ENCODE measurements around the gene TMEM120A. TPM values are rescaled to one million over a fixed set of nuclear protein-coding genes. Genes with fewer than 3 reads are reported as not detected.

TMEM120A gene
- total and polyA plus RNA-seq, 7 donors, result 18.3 to 88.2 (median 49.0) TPM

- intact Hi-C loops (cut with DNase I), result no loop called here
- TF ChIP-seq POLR2A (IDR thresholded peaks at IDR 0.05), result no peak
- TF ChIP-seq, protein P1, sequence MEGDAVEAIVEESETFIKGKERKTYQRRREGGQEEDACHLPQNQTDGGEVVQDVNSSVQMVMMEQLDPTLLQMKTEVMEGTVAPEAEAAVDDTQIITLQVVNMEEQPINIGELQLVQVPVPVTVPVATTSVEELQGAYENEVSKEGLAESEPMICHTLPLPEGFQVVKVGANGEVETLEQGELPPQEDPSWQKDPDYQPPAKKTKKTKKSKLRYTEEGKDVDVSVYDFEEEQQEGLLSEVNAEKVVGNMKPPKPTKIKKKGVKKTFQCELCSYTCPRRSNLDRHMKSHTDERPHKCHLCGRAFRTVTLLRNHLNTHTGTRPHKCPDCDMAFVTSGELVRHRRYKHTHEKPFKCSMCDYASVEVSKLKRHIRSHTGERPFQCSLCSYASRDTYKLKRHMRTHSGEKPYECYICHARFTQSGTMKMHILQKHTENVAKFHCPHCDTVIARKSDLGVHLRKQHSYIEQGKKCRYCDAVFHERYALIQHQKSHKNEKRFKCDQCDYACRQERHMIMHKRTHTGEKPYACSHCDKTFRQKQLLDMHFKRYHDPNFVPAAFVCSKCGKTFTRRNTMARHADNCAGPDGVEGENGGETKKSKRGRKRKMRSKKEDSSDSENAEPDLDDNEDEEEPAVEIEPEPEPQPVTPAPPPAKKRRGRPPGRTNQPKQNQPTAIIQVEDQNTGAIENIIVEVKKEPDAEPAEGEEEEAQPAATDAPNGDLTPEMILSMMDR (IDR thresholded peaks at IDR 0.05), result no peak
- no peak for TF ChIP-seq POLR2AphosphoS5 (IDR thresholded peaks at IDR 0.05)
- no peak for TF ChIP-seq EP300 (IDR thresholded peaks at IDR 0.05)
- Histone ChIP-seq H3K4me1 (peaks cover 0 to 6% (median 2%) of the 10 kb centered on the region in 4 donors), H3K27ac (no peak overlapping the region), H3K4me3 (no peak overlapping the region), H3K27me3 (no peaks in the 10 kb centered on the region), H3K9me3 (no peaks in the 10 kb centered on the region), H3K36me3 (peaks cover 28 to 66% (median 40%) of the 10 kb centered on the region in 4 donors)
- DNase-seq, result no peak
- 67 to 90% methylated on average over 29 of the region's 29 CpGs for WGBS, 2 donors
Measured at GRCh38 chr7:75980430-75981202, 13.8 kb downstream of the TMEM120A start.

GRCh38 chr7:75979759-75980429 lies 14.5 kb downstream of the TMEM120A start:
- H3K4me1 ChIP-seq, result peaks cover 0 to 6% (median 2%) of the 10 kb centered on the region in 4 donors
- no peak for DNase-seq
- 31 to 74% methylated on average over 22 of the region's 22 CpGs for WGBS, 2 donors

GRCh38 chr7:75977743-75978142 lies 16.7 kb downstream of the TMEM120A start:
- H3K4me3 ChIP-seq, result no peak overlapping the region
- H3K36me3 ChIP-seq, result peaks cover 16 to 52% (median 26%) of the 10 kb centered on the region in 4 donors
- DNase-seq, result peak; percentile 88
- H3K27me3 ChIP-seq, result no peaks in the 10 kb centered on the region
- H3K9me3 ChIP-seq, result no peaks in the 10 kb centered on the region
- TF ChIP-seq, protein P1 (IDR thresholded peaks at IDR 0.05), result no peak
- no peak for TF ChIP-seq EP300 (IDR thresholded peaks at IDR 0.05)
- TF ChIP-seq POLR2AphosphoS5 (IDR thresholded peaks at IDR 0.05), result peak in 3 of 4 donors; percentile 26 to 46 (median 33)
- TF ChIP-seq POLR2A (IDR thresholded peaks at IDR 0.05), result no peak
- intact Hi-C loops (cut with DNase I), result no loop called here
- H3K27ac ChIP-seq, result no peak overlapping the region
- peaks cover 0 to 6% (median 2%) of the 10 kb centered on the region in 4 donors for H3K4me1 ChIP-seq
- 78 to 84% methylated on average over 8 of the region's 8 CpGs for whole genome bisulfite sequencing, 2 donors

More at GRCh38 chr7:75979759-75980429, 14.5 kb downstream of the TMEM120A start:
- intact Hi-C loops (cut with DNase I), result no loop called here
- H3K27ac ChIP-seq, result no peak overlapping the region
- H3K4me3 ChIP-seq, result no peak overlapping the region
- H3K27me3 ChIP-seq, result no peaks in the 10 kb centered on the region
- no peak for TF ChIP-seq POLR2AphosphoS5 (IDR thresholded peaks at IDR 0.05)
- TF ChIP-seq POLR2A (IDR thresholded peaks at IDR 0.05), result no peak
- TF ChIP-seq EP300 (IDR thresholded peaks at IDR 0.05), result no peak
- TF ChIP-seq, protein P1 (IDR thresholded peaks at IDR 0.05), result no peak
- peaks cover 22 to 59% (median 34%) of the 10 kb centered on the region in 4 donors for H3K36me3 ChIP-seq
- no peaks in the 10 kb centered on the region for H3K9me3 ChIP-seq

GRCh38 chr7:75971961-75972763 lies 22.2 kb downstream of the TMEM120A start:
- H3K9me3 ChIP-seq, result no peaks in the 10 kb centered on the region
- peaks cover 0 to 42% (median 39%) of the 10 kb centered on the region in 4 donors for H3K4me1 ChIP-seq
- intact Hi-C loops (cut with DNase I), result no loop called here
- H3K36me3 ChIP-seq, result peaks cover 0 to 21% (median 5%) of the 10 kb centered on the region in 4 donors
- no peak overlapping the region for H3K4me3 ChIP-seq
- DNase-seq, result peak; percentile 92
- peak overlapping the region; percentile 48 to 71 (median 56) for H3K27ac ChIP-seq
- 80% methylated on average over 19 of the region's 19 CpGs for WGBS, 2 donors
- no peak for TF ChIP-seq EP300 (IDR thresholded peaks at IDR 0.05)
- no peak for TF ChIP-seq POLR2A (IDR thresholded peaks at IDR 0.05)
- peak in 2 of 4 donors; percentile 34 to 52 for TF ChIP-seq POLR2AphosphoS5 (IDR thresholded peaks at IDR 0.05)
- H3K27me3 ChIP-seq, result no peaks in the 10 kb centered on the region
